Activated T-cell treated with anti-CD3 and anti-CD28 coated beads for 1 hour (primary cell): ENCODE measurements around the gene EPHA4.

ENCODE experiments used
- DNase-seq: peaks from one replicate; pipeline ENCODE4 v3.0.0-alpha.2; 2020; ENCODE audit warnings: low read depth

Gene EPHA4

GRCh38 chr2:221442128-221442527, 130.0 kb downstream of the EPHA4 start:
- DNase-seq, result no peak

GRCh38 chr2:221439761-221440479, 132.2 kb downstream of the EPHA4 start:
- DNase-seq, result no peak

GRCh38 chr2:221437056-221437455, 135.0 kb downstream of the EPHA4 start:
- no peak for DNase-seq

- no peak for DNase-seq
These were observed 136.9 kb downstream of the EPHA4 start for GRCh38 chr2:221435171-221435570.

- no peak for DNase-seq
These were observed 138.0 kb downstream of the EPHA4 start for GRCh38 chr2:221434142-221434541.

GRCh38 chr2:221431477-221431876, 140.6 kb downstream of the EPHA4 start:
- DNase-seq, result no peak

GRCh38 chr2:221429741-221430491, 142.2 kb downstream of the EPHA4 start:
- DNase-seq, result no peak

- no peak for DNase-seq
These were observed 143.2 kb downstream of the EPHA4 start for GRCh38 chr2:221428896-221429295.

- DNase-seq, result no peak
These were observed 145.2 kb downstream of the EPHA4 start for GRCh38 chr2:221426929-221427328.

- no peak for DNase-seq
These were observed 146.2 kb downstream of the EPHA4 start for GRCh38 chr2:221425891-221426290.

- DNase-seq, result no peak
These were observed 146.8 kb downstream of the EPHA4 start for GRCh38 chr2:221425353-221425752.

- no peak for DNase-seq
These were observed 148.8 kb downstream of the EPHA4 start for GRCh38 chr2:221423210-221423804.

- no peak for DNase-seq
These were observed 149.4 kb downstream of the EPHA4 start for GRCh38 chr2:221422516-221423209.

- no peak for DNase-seq
These were observed 151.9 kb downstream of the EPHA4 start for GRCh38 chr2:221420245-221420644.

GRCh38 chr2:221415789-221416188, 156.3 kb downstream of the EPHA4 start:
- no peak for DNase-seq

- no peak for DNase-seq
These were observed 159.1 kb downstream of the EPHA4 start for GRCh38 chr2:221412978-221413377.

- DNase-seq, result no peak
These were observed 161.6 kb downstream of the EPHA4 start for GRCh38 chr2:221410487-221410886.

GRCh38 chr2:221407765-221408164, 164.3 kb downstream of the EPHA4 start:
- no peak for DNase-seq

- DNase-seq, result no peak
These were observed 166.6 kb downstream of the EPHA4 start for GRCh38 chr2:221405521-221405920.

GRCh38 chr2:221402072-221402471, 170.0 kb downstream of the EPHA4 start:
- no peak for DNase-seq

GRCh38 chr2:221400411-221400810, 171.7 kb downstream of the EPHA4 start:
- DNase-seq, result no peak

GRCh38 chr2:221399183-221399582, 172.9 kb downstream of the EPHA4 start:
- no peak for DNase-seq

GRCh38 chr2:221397187-221397586, 174.9 kb downstream of the EPHA4 start:
- DNase-seq, result no peak
